NCI-H460 (cell line): ENCODE data around the gene PXDN. TPM values are rescaled to one million over a fixed set of nuclear protein-coding genes. Genes with fewer than 3 reads are reported as not detected.

Source experiments
- DNase-seq: peaks from one replicate; pipeline ENCODE4 v3.0.0-alpha.2; 2016; ENCODE audit warnings: low read depth; ENCODE audit errors: extremely low read depth
- total RNA-seq: library from RNA; depleted of rRNA; stranded (reverse); fragments of >200 nt; shearing (Covaris generic); gene quantifications from 2 replicates; pipeline ENCODE4 v1.2.3, GENCODE V29; 2014

Gene PXDN
- total RNA-seq, 1 experiment from 2014 or later = 25.1 TPM

DNA sequence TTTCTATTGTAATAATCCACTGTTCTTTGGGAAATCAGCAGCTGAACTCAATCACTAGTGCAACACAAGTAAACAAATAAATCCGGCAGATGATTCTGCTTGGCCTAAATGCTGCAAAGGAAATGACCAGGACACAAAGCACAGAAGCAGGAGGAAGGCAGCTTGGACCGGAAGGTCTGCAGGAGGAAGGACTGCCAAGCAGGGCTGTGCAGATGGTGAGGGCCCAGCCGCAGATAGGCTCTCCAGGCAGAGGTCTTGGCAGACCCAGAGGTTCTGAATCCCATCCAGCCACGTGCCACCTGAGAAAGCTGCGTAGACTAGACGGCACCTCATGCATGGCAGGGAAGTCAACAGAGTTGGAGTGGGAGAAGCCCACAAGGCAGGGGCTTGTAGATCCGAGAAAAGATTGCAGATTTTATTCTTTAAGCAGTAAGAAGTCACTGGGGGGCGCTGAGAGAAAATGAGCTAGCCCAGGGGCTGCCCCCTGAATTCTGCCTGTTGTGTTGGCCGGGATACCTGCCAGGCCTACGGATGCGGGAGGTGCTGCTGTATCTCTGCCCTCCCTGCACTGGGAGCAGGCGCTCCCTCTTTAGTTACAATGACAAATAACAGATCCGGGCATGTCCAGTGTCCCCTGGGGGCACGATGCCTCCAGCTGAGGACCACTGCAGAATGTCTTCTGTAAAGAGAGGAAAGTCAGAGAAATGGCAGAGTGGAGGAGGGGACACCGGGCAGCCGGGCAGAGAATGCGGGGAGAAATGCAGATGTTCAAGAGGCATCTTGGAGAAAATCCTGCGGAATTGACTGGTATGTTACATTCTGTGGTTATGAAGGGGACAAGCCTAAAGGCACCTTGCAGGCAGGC lies 153.5 kb downstream of the PXDN start:
- DNase-seq = no peak

DNA sequence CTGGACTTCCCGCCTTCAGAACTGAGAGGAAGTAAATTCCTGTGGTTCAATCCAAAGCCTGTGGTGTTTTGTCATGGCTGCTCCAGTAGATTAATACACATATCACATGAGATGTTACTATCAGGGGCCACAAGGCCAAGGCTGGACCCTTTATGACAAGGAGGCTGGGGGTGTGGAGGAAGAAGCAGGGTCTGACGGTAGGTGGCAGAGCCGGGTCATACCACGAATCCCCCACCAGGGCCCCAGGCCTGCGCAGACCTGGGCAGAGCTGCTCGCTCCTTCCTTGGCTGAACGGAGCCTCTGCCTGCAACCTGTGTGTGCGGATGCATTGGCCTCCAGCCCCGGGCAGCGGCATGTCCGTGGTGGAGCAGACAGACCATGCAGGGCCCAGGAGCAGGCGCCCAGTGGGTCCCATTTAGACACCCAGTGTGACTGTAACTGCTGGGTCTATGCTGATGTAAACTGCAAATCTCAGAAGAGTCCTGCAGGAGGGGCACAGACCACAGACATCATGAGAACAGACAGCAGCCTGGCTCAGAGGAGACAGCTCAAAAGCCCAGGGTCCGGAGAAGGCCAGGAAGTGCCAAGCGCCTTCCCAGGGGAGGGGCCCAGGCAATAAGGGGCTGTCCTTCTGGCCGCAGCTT lies 155.2 kb downstream of the PXDN start:
- no peak for DNase-seq

- DNase-seq = no peak
These were observed 156.0 kb downstream of the PXDN start for GRCh38 chr2:1588051-1588977.

- no peak for DNase-seq
These were observed 157.1 kb downstream of the PXDN start for GRCh38 chr2:1586923-1587840.

DNA sequence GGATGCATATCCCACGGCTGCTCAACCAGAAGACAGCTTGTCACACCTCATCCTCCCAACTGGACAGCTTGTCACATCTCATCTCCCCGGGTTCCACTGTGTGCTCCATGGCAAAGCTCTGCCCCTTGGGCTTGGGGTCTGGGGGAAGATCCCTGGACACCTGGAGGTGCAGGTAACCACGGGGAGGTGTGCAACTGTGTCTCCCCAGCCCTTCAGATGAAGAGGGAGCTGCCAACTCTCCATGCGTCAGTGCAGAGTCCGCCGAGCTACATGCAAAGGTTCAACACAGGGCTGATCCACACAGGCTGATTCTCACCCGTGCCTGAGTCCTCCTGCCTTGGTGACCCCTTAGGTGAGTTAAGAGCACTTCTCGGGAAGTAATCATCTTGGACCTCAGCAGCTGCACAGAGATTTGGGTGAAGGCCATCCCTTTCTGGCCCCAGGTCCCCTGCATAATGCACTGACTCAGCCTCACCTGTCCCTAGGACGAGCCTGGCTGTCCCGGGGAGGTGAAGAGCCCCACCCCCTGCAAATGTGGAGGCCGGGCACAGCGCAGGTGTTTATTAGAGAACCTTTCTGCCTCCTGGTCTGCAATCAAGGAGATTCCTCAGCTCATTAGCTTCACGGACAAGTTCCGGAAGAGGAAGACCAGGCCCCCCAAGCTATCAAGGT lies 157.9 kb downstream of the PXDN start:
- no peak for DNase-seq

- no peak for DNase-seq
These were observed 158.7 kb downstream of the PXDN start for GRCh38 chr2:1585635-1586034.

DNA sequence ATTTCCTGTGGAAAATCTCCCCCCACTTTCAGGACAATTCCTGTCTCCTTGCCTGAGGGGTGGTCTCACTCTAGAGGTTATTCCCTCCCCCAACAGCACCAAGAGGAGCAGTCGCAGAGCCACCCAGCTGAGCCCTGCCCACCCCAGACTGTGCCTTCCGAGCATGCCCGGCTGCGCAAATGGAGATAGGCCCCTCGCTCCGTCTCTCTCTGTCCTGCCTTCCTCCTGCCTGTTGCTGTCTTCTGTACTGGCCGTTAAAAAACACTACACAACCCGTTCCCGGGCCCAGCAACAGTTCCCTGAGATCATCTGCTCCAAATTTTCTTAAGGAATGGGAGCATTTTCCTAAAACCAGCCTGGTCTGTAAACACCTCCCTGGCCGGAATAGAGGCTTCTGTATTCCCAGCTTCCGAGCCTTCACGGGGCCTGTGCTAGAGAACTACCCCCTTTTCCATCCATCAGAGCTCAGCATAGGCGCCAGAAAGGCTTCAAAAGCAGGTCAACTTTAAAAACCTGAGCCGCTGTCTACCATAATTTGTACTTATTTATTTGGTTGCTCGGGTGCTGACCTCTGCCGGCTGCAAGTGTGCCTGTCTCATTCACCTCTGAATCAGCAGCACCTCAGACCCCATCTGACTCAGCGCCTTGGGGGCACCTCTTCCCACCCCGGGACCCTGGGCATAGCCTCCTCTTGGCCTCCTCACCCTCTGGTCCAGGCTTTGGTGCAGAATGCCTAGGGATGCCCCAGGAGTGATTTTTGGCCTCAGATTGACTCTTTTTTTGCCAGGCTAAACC lies 159.4 kb downstream of the PXDN start:
- no peak for DNase-seq

DNA sequence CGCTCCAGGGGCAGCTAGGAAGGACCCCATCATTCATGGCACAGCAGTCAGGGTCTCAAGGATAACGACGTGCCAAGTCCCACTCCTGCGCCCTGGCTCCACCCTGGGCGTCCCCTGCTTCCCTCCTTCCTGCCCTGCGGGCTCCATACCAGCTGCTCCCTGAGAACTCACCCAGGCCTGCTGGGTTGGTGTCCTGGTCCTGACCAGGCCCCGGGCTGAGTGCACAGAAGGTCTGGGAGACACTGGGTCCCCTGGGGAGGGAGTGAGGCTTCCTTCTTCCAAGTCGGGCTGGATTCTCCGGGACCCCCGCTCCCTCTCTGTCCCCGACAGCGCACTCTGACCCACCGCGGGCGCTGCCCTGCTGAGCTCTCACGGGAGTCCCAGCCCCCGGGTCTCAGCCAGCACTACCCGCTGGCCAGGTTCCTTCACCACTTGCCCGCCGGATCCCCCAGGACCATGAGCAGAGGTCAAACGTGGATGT lies 160.2 kb downstream of the PXDN start:
- no peak for DNase-seq

- DNase-seq = no peak
These were observed 161.4 kb downstream of the PXDN start for GRCh38 chr2:1582891-1583341.

GRCh38 chr2:1581965-1582625 lies 162.2 kb downstream of the PXDN start:
- DNase-seq = no peak
